Hypothalamus (tissue), 51 donors: ENCODE data around the gene CD9.
"Not testable (repeated sequence)": the region's sequence is repeated elsewhere in the genome, so short reads cannot be mapped to it uniquely, and the experiment has no call there.

Source experiments
- DNase-seq, 51 donors: peaks; one replicate each; lab custom pipeline; 2025; lab: John Stamatoyannopoulos, UW

CD9 gene

GRCh38 chr12:6198051-6198450, 2.1 kb upstream of the CD9 start:
- DNase-seq: no peak

GRCh38 chr12:6198556-6198955, 1.6 kb upstream of the CD9 start:
- DNase-seq: no peak

GRCh38 chr12:6198985-6199530, 1.1 kb upstream of the CD9 start:
- DNase-seq: no peak

DNA sequence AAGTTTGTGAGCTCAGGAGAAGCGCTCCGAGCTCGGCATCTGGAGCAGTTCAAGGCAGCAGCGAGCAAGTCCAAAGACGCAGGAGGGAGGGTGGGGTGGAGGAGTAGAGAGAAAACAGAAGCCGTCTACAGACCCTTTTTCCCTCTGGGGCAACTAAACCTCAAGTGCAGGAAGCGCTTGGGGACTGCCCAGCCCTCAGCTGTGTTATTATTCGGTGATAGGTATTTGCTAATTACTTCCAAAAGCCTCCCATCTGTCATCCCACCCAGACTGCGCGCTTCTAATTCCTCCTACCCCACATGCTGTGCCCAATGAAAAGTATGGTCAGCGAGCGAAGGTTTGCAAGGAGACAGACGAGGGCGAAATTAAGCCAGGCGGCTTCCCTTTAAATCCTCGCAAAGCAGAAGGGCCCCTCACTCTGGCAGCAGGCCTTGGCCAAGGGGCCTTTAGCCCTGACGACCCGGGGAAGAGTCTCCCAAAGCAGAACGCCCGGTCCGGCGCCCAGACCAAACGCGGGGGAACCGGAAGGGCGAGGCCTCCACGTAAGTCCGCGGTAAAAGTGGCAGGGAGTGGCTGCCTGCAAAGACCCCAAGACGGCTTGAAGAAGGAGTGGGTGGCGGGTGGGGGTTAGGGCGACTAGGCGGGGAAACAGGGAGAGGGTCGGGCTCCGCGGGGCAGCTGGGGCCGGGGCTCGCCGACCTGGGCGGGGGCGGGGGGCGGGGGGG, 507 bp upstream of the CD9 start:
- DNase-seq: peak in 1 of 51 donors; percentile 53

DNA sequence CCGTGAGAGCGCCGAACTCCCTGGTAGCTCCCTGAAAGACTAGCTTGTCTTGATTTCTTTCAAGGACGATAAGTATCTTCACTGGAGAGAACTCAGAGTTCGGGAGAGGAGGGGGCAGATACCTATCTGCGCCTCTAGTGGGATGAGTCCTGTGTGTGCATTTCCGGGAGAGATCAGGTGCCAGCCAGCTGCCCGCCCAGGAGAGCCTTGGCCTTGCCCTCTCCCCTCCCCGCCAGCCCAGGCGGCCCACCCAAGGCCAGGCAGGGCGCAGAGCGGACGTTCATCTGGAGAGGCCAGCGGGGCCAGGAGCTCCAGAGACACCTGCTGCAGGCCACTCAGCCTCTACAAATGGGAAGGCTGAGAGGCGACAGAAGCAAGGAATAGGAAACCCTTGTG, 1.0 kb downstream of the CD9 start:
- peak in 10 of 51 donors; percentile 21 to 62 (median 33) for DNase-seq

- DNase-seq: no peak
Measured at GRCh38 chr12:6201826-6202225, 1.6 kb downstream of the CD9 start.

- DNase-seq: peak in 5 of 51 donors; percentile 22 to 40 (median 36)
Measured at GRCh38 chr12:6202304-6202703, 2.1 kb downstream of the CD9 start.

DNA sequence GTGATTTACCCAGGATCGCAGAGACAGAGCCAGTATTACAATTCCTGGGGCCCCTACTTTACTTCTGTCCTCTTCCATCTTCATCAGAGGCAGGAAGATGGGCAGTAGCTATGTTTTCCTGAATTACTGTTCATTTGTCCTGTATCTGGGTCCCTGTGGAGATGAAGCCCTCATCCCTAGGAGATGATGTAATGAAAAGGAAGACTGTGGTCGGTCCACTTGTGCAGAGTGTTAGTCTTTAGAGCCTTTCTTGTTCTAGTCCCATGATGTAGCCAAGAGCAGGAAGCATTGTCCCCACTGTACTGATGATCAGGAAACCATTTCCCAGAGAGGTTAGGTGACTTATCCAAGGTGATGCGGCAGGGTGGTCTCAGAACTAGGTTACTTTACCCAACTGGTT, 2.6 kb downstream of the CD9 start:
- no peak for DNase-seq

DNA sequence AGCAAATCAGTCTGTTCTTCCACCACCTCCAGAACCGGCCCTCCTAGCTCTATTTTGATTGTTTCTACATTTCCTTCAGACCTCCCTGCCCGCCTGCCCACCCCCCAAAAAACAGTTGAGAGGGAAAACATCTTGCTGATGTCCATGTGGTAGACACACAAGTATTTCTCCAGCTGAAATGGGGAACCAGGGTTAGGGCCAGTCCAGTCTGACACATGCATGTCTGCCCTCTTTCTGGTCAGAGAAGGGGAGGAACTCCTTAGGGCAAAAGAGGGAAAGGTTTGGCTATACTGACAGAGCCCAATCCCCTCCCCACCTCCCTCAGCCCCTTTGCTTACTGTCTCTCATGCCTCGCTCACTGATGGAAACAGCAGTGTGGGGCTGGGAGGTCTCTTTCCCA, 3.4 kb downstream of the CD9 start:
- no peak for DNase-seq

DNA sequence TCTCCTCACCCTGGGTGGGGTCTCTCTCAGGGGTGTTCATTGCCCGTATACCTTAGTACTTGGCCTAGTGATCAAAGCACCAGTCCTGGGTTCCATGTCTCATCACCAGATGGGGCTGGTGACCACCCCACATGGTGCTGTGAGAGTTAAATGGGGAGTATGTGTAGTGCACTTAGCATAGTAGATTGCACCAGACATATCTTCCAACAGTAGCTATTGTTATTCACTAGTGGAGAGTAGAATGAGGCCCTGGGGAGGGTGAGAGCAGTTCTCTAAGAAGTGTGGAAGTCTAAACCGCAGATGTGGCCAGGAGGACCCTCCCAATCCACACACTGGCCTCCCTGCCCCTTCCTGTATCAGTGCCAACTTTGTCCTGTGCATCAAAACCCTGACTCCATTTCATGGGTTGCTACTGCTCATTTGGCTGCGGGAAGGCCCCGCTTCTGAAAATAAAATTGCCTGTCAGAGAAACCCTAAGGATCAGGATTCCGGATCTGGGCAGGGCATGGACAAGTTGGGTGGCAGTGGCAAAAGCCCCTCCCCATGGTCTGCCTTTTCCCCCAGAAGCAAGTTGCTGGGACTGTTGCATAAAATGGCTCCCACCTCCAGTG, 4.4 kb downstream of the CD9 start:
- DNase-seq: no peak

GRCh38 chr12:6205144-6205539, 4.9 kb downstream of the CD9 start:
- DNase-seq: peak in 6 of 51 donors; percentile 20 to 41 (median 32)

- DNase-seq: no peak
Measured at GRCh38 chr12:6205761-6206160, 5.6 kb downstream of the CD9 start.

GRCh38 chr12:6206327-6206726, 6.1 kb downstream of the CD9 start:
- no peak for DNase-seq

DNA sequence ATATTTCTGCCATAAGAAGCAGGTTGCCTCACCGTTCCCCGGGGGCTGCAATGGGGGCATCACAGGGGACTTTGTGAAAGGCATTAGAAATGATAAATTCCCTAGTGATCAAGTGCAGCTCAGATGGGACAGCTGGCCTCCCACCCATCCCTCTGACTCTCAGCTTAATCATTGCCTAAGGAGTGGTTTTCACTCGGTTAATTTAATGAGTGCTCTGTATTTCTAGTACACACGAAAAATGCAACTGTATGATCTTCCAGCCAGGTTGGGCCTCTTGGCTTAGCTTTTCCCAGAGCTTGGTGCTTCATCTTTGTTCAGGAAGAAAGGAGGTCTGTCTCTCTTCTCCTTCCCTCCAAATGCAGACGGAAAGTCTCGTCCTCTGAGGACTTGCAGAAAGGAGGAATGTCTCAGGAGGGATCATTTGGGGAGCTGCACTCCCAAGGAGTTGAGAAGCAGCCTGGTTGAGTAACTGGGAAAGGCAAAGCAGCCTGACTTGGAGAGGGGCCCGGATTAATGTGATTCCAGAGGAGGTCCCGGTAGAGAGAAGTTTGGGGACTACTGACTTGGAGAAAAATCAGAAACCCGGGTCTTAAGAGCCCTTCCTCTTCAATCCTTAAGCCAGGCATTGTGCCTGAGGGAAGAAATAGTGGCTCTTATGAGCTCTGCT, 7.2 kb downstream of the CD9 start:
- DNase-seq: peak in 2 of 51 donors; percentile 20 to 36

DNA sequence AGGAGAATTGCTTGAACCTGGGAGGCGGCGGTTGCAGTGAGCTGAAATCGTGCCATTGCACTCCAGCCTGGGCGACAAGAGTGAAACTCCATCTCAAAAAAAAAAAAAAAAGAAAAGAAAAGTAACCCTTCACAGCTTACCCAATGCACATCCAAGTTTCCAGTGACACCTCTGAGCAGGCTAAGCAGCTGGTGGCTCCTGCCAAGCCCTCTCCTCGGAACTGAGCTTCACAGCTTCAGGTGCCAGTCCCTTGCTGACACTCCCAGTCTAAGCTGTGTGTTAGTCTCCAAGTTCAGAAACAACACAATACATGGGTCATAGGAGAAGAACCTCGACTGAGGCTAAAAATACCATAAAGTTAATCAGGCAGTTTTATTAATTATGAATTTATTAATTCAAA, 7.9 kb downstream of the CD9 start:
- DNase-seq: no peak

DNA sequence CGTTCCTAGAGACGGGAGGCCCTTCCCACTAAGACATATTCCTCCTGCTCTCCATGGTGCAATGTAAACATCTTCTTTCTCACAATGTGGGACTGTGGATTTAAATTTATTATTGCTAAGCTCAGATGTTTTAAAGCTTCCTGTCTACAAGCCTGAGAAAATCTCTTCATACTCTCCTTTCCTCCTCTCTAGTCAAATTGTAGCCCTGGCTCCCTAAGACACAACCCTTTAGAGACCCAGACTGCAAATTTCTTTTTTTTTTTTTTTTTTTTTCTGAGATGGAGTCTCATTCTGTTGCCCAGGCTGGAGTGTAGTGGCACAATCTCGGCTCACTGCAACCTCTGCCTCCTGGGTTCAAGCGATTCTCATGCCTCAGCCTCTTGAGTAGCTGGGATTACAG, 9.2 kb downstream of the CD9 start:
- not testable (repeated sequence) for DNase-seq

- DNase-seq: no peak
Measured at GRCh38 chr12:6211421-6211869, 11.2 kb downstream of the CD9 start.

- no peak for DNase-seq
Measured at GRCh38 chr12:6212086-6212485, 11.9 kb downstream of the CD9 start.

DNA sequence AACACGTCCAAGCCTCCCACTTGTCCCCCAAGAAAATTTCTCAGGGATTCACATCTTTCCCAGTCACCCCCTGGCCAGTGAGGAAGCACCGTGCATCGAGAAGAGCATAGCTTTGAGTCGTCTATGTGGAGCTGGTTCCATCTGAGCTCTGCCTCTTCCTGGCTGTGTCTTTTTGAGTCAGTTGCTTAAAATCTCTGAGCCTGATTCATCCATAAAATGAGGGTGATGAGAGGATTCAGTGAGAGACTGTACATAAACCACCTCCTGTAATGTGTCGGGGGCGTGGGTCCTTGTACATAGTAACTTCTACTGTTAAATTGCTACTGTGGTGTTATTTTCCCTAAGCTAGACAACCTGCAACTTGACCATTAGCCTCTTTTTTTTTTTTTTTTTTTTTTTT, 13.8 kb downstream of the CD9 start:
- DNase-seq: no peak

DNA sequence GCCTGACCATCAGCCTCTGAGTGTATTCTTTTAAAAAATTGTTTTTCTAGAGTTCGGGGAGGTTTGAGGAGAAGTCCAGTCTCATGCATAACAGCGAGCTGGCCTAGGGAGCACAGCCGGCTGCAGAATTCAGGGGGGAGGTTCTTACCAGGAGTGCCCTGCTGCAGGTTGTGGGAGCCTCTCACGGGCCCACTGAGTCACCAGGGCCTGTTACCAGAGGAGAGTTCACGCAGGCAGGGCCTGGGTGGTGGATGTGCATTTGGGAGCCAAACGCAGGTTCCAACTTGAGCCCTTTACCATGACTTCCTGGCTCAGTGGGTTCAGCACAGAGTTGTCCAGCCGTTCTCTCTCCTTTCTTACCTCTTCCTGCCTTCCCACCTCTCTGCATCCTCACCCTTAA, 14.4 kb downstream of the CD9 start:
- DNase-seq: no peak

GRCh38 chr12:6215120-6215807, 15.1 kb downstream of the CD9 start:
- no peak for DNase-seq
